WTC11 (cell line): ENCODE data around the gene FCER1G.

ENCODE experiments used
- CDX4 ChIP-seq: fragments of 250-450 bp; sonication (Bioruptor Pico); IDR thresholded peaks from 2 replicates; pipeline ENCODE4 v1.9.0; 2021; ENCODE audit warnings: moderate library complexity, mild to moderate bottlenecking, inconsistent platforms, borderline replicate concordance
- CREB1 ChIP-seq: sonication (generic); formaldehyde crosslinking; IDR thresholded peaks from 2 replicates; pipeline ENCODE4 v1.8.0; 2023; ENCODE audit warnings: mild to moderate bottlenecking, missing genetic modification reagents
- CTCF ChIP-seq: fragments of 200-600 bp; IDR thresholded peaks from 2 replicates; pipeline ENCODE4 v1.8.0; 2022; ENCODE audit warnings: antibody characterized with exemption
- E2F4 ChIP-seq: sonication (generic); formaldehyde crosslinking; IDR thresholded peaks from 2 replicates; pipeline ENCODE4 v1.8.1; 2022; ENCODE audit warnings: low read depth, mild to moderate bottlenecking, moderate library complexity, missing genetic modification reagents, borderline replicate concordance
- ERG ChIP-seq: fragments of 250-450 bp; sonication (Bioruptor Pico); IDR thresholded peaks from 2 replicates; pipeline ENCODE4 v1.8.0; 2021; ENCODE audit warnings: mild to moderate bottlenecking
- FOXJ3 ChIP-seq: sonication (generic); formaldehyde crosslinking; IDR thresholded peaks from 2 replicates; pipeline ENCODE4 v1.9.0; 2021; ENCODE audit warnings: missing genetic modification reagents, mild to moderate bottlenecking, borderline replicate concordance
- FOXP4 ChIP-seq: sonication (generic); formaldehyde crosslinking; IDR thresholded peaks from 2 replicates; pipeline ENCODE4 v1.8.0; 2022; ENCODE audit warnings: mild to moderate bottlenecking, missing genetic modification reagents
- TP53 ChIP-seq: sonication (generic); formaldehyde crosslinking; IDR thresholded peaks from 2 replicates; pipeline ENCODE4 v1.8.1; 2023; ENCODE audit warnings: mild to moderate bottlenecking, missing genetic modification reagents
- ZNF219 ChIP-seq: sonication (generic); formaldehyde crosslinking; IDR thresholded peaks from 2 replicates; pipeline ENCODE4 v1.8.0; 2023; ENCODE audit warnings: missing genetic modification reagents, mild to moderate bottlenecking, borderline replicate concordance
- ZNF512 ChIP-seq: sonication (generic); formaldehyde crosslinking; IDR thresholded peaks from 2 replicates; pipeline ENCODE4 v1.8.1; 2022; ENCODE audit warnings: missing genetic modification reagents, borderline replicate concordance

- TF ChIP-seq CDX4 (CRISPR knock-in tag) (no peak), ZNF512 (CRISPR knock-in tag) (no peak), FOXP4 (no peak), CTCF (no peak), ZNF219 (CRISPR knock-in tag) (no peak), CREB1 (CRISPR knock-in tag) (no peak), E2F4 (CRISPR knock-in tag) (no peak), ERG (no peak), FOXJ3 (CRISPR knock-in tag) (no peak), TP53 (CRISPR knock-in tag) (no peak)
Observed at GRCh38 chr1:161179698-161180097, 35.4 kb upstream of the FCER1G start.
